ENCODE measurements around the gene INPP5J. TPM values are rescaled to one million over a fixed set of nuclear protein-coding genes. Genes with fewer than 3 reads are reported as not detected.

The INPP5J gene
- polyA plus RNA-seq, 1 donor (not counting 4 experiments of a cell fraction or from before 2014, with no cell fraction given): 0.22 TPM

GRCh38 chr22:31100762-31101525 lies 21.8 kb upstream of the INPP5J start:
- H4K20me1 ChIP-seq (ENCODE audit: control insufficient read depth, extremely low read depth, insufficient read depth, low read length): peaks cover 14% of the 10 kb centered on the region
- H3K9me3 ChIP-seq (ENCODE audit: control insufficient read depth, low read depth, low read length): no peaks in the 10 kb centered on the region
- no peak overlapping the region for H3K4me3 ChIP-seq (ENCODE audit: control insufficient read depth in 2 of 3, extremely low read depth in 1 of 3, insufficient read depth in 2 of 3, low read depth in 1 of 3, low read length in 3 of 3)
- H3K4me2 ChIP-seq (ENCODE audit: control insufficient read depth, extremely low read depth, insufficient read depth, low read depth, low read length): no peak overlapping the region
- H3K27ac ChIP-seq (ENCODE audit: control insufficient read depth, insufficient read depth, low read length): no peak overlapping the region
- H3K36me3 ChIP-seq (ENCODE audit: control insufficient read depth in 2 of 2, extremely low read depth in 1 of 2, insufficient read depth in 2 of 2, low read length in 2 of 2): peaks cover 51 to 61% of the 10 kb centered on the region in 2 experiments
- H2AFZ ChIP-seq (ENCODE audit: control insufficient read depth, low read length): no peak overlapping the region
- H3K27me3 ChIP-seq (ENCODE audit: control insufficient read depth, extremely low read depth, insufficient read depth, low read length): no peaks in the 10 kb centered on the region
- TF ChIP-seq EZH2 (IDR thresholded peaks at IDR 0.05; ENCODE audit: low read length): no peak
- TF ChIP-seq, protein P1, sequence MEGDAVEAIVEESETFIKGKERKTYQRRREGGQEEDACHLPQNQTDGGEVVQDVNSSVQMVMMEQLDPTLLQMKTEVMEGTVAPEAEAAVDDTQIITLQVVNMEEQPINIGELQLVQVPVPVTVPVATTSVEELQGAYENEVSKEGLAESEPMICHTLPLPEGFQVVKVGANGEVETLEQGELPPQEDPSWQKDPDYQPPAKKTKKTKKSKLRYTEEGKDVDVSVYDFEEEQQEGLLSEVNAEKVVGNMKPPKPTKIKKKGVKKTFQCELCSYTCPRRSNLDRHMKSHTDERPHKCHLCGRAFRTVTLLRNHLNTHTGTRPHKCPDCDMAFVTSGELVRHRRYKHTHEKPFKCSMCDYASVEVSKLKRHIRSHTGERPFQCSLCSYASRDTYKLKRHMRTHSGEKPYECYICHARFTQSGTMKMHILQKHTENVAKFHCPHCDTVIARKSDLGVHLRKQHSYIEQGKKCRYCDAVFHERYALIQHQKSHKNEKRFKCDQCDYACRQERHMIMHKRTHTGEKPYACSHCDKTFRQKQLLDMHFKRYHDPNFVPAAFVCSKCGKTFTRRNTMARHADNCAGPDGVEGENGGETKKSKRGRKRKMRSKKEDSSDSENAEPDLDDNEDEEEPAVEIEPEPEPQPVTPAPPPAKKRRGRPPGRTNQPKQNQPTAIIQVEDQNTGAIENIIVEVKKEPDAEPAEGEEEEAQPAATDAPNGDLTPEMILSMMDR (optimal IDR thresholded peaks at IDR 0.05 in 1 of 3, IDR thresholded peaks at IDR 0.05 in 1 of 3, conservative IDR thresholded peaks at IDR 0.05 in 1 of 3; ENCODE audit: extremely low read depth in 1 of 3, insufficient read depth in 2 of 3, low read length in 3 of 3): no peak
- no peaks in the 10 kb centered on the region for H3K79me2 ChIP-seq (ENCODE audit: control insufficient read depth, insufficient read depth, low read length)
- no peaks in the 10 kb centered on the region for H3K9me1 ChIP-seq (ENCODE audit: control insufficient read depth, extremely low read depth, insufficient read depth, low read length)
- H3K9ac ChIP-seq (ENCODE audit: control insufficient read depth, extremely low read depth, insufficient read depth, low read length): no peak overlapping the region
- H3K4me1 ChIP-seq (ENCODE audit: control insufficient read depth, extremely low read depth, insufficient read depth, low read length): no peaks in the 10 kb centered on the region
- no peak for DNase-seq (ENCODE audit: low read depth, low spot score)
- dilution Hi-C loops (cut with MboI; ENCODE audit: extremely low pct_ligation_motif_present, low sequenced_read_pairs): no loop called here
- no peak for FAIRE-seq

DNA sequence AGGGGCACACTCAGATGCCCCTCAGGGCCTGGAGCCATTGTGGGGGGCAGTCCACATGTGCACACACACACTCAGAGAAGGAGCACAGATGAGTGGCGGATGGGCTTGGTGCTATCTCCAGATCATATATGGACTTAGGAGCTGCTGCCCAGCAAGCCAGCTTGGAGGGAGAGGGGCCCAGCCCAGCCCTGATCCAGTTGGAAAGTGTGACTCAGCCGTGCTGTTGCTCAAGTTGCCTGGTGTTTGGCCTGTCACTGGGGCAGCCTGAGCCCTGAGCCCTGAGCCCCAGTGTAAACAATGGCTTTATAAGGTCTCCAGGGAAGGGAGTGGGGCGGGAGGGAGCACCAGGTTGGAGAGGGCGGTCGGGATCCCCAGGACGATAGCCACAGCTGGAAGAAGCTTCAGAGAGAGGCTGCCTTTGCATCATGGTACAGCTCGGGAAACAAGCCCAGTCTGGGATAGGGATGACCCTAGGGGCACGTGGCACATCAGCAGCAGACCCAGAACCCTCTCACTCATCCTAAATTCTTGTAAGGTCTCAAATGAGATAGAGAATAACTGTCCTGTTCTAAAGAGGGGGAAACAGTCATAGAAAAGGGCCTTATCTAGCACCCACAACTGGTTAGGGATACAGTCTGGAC lies 20.2 kb upstream of the INPP5J start:
- no peak for FAIRE-seq
- no peaks in the 10 kb centered on the region for H3K27me3 ChIP-seq (ENCODE audit: control insufficient read depth, extremely low read depth, insufficient read depth, low read length)
- no peaks in the 10 kb centered on the region for H3K79me2 ChIP-seq (ENCODE audit: control insufficient read depth, insufficient read depth, low read length)
- H4K20me1 ChIP-seq (ENCODE audit: control insufficient read depth, extremely low read depth, insufficient read depth, low read length): peaks cover 18% of the 10 kb centered on the region
- H3K27ac ChIP-seq (ENCODE audit: control insufficient read depth, insufficient read depth, low read length): no peak overlapping the region
- no peak overlapping the region for H3K4me2 ChIP-seq (ENCODE audit: control insufficient read depth, extremely low read depth, insufficient read depth, low read depth, low read length)
- H3K4me1 ChIP-seq (ENCODE audit: control insufficient read depth, extremely low read depth, insufficient read depth, low read length): peaks cover 6% of the 10 kb centered on the region
- H3K9me3 ChIP-seq (ENCODE audit: control insufficient read depth, low read depth, low read length): no peaks in the 10 kb centered on the region
- peaks cover 40 to 49% of the 10 kb centered on the region in 2 experiments for H3K36me3 ChIP-seq (ENCODE audit: control insufficient read depth in 2 of 2, extremely low read depth in 1 of 2, insufficient read depth in 2 of 2, low read length in 2 of 2)
- no peak for TF ChIP-seq EZH2 (IDR thresholded peaks at IDR 0.05; ENCODE audit: low read length)
- TF ChIP-seq, protein P1 (optimal IDR thresholded peaks at IDR 0.05 in 1 of 3, IDR thresholded peaks at IDR 0.05 in 1 of 3, conservative IDR thresholded peaks at IDR 0.05 in 1 of 3; ENCODE audit: extremely low read depth in 1 of 3, insufficient read depth in 2 of 3, low read length in 3 of 3): no peak
- no peak overlapping the region for H2AFZ ChIP-seq (ENCODE audit: control insufficient read depth, low read length)
- no peak overlapping the region for H3K9ac ChIP-seq (ENCODE audit: control insufficient read depth, extremely low read depth, insufficient read depth, low read length)
- no peaks in the 10 kb centered on the region for H3K9me1 ChIP-seq (ENCODE audit: control insufficient read depth, extremely low read depth, insufficient read depth, low read length)
- dilution Hi-C loops (cut with MboI; ENCODE audit: extremely low pct_ligation_motif_present, low sequenced_read_pairs): no loop called here
- H3K4me3 ChIP-seq (ENCODE audit: control insufficient read depth in 2 of 3, extremely low read depth in 1 of 3, insufficient read depth in 2 of 3, low read depth in 1 of 3, low read length in 3 of 3): no peak overlapping the region
- DNase-seq (ENCODE audit: low read depth, low spot score): no peak

All from keratinocyte (primary cell).